ENCODE measurements around the gene CNTN3. TPM values are rescaled to one million over a fixed set of nuclear protein-coding genes. Genes with fewer than 3 reads are reported as not detected.

Gene CNTN3
- total RNA-seq, 4 donors from 2014 or later: 0.38 TPM; not detected in 3

- WGBS, 2 donors: 64 to 83% methylated on average over 3 of the region's 3 CpGs
These were observed 21.3 kb downstream of the CNTN3 start for GRCh38 chr3:74593152-74593551.

DNA sequence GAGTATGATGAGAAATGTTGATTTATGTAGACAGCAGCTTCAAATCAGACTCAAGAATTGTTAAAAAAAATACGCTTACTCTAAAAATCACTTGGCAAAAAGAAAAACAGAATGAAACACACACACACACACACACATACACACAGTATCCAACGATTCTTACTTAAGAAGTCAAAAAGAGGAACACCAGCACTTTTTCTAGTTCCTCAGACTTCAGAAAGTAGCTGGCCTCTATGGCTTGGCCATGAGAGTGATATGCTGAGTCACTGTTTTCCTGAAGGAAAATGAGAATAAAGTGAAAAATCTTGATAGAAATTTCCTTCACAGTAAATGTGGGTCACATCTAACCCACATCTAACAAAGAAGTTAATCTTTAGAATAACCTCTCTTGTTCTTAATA lies 22.1 kb downstream of the CNTN3 start:
- TF ChIP-seq CTCF (IDR thresholded peaks at IDR 0.05): no peak
- TF ChIP-seq POLR2A (IDR thresholded peaks at IDR 0.05): no peak
- no peak for DNase-seq
- no peak overlapping the region for H3K4me3 ChIP-seq
- no peaks in the 10 kb centered on the region for H3K9me3 ChIP-seq
- 39 to 52% methylated on average over 2 of the region's 2 CpGs for WGBS, 2 donors
- intact Hi-C loops (cut with DNase I): no loop called here
- no peaks in the 10 kb centered on the region for H3K27me3 ChIP-seq
- no peaks in the 10 kb centered on the region for H3K4me1 ChIP-seq
- no peaks in the 10 kb centered on the region for H3K36me3 ChIP-seq
- no peak overlapping the region for H3K27ac ChIP-seq

More at GRCh38 chr3:74593152-74593551, 21.3 kb downstream of the CNTN3 start:
- no peaks in the 10 kb centered on the region for H3K9me3 ChIP-seq
- H3K4me1 ChIP-seq: no peaks in the 10 kb centered on the region
- no peak overlapping the region for H3K27ac ChIP-seq
- TF ChIP-seq POLR2A (IDR thresholded peaks at IDR 0.05) (no peak), CTCF (IDR thresholded peaks at IDR 0.05) (no peak)
- no peak for DNase-seq
- intact Hi-C loops (cut with DNase I): no loop called here
- no peak overlapping the region for H3K4me3 ChIP-seq
- H3K36me3 ChIP-seq: no peaks in the 10 kb centered on the region
- H3K27me3 ChIP-seq: no peaks in the 10 kb centered on the region

DNA sequence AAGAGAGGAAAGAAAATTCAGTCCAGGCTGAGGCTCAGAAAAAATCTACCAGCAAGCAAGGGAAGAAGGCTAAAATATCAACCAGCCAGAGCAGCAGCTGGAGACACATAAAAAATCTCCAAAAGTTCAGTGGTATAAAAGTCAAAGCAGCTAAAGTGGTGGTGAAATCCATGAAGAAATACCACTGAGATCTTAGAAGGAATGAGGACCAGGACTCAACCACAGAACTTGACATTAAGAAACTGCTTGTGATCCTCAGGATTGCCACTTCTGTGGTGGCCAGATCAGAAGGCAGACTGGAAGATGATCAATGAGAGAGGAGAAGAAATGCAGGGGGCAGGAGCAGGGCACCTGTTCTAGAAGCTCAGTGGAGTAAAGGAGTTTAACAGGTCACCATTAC lies 22.5 kb downstream of the CNTN3 start:
- DNase-seq: no peak
- Histone ChIP-seq H3K27me3 (no peaks in the 10 kb centered on the region), H3K4me1 (no peaks in the 10 kb centered on the region), H3K9me3 (no peaks in the 10 kb centered on the region), H3K36me3 (no peaks in the 10 kb centered on the region), H3K27ac (no peak overlapping the region), H3K4me3 (no peak overlapping the region)
- TF ChIP-seq CTCF (IDR thresholded peaks at IDR 0.05) (no peak), POLR2A (IDR thresholded peaks at IDR 0.05) (no peak)
- intact Hi-C loops (cut with DNase I): no loop called here

- intact Hi-C loops (cut with DNase I): no loop called here
- Histone ChIP-seq H3K27ac (no peak overlapping the region), H3K36me3 (no peaks in the 10 kb centered on the region), H3K4me3 (no peak overlapping the region), H3K9me3 (no peaks in the 10 kb centered on the region), H3K27me3 (no peaks in the 10 kb centered on the region), H3K4me1 (no peaks in the 10 kb centered on the region)
- DNase-seq: no peak
- WGBS, 2 donors: 45 to 48% methylated on average over 2 of the region's 2 CpGs
- no peak for TF ChIP-seq CTCF (IDR thresholded peaks at IDR 0.05)
- no peak for TF ChIP-seq POLR2A (IDR thresholded peaks at IDR 0.05)
These were observed 23.1 kb downstream of the CNTN3 start for GRCh38 chr3:74591342-74591741.

DNA sequence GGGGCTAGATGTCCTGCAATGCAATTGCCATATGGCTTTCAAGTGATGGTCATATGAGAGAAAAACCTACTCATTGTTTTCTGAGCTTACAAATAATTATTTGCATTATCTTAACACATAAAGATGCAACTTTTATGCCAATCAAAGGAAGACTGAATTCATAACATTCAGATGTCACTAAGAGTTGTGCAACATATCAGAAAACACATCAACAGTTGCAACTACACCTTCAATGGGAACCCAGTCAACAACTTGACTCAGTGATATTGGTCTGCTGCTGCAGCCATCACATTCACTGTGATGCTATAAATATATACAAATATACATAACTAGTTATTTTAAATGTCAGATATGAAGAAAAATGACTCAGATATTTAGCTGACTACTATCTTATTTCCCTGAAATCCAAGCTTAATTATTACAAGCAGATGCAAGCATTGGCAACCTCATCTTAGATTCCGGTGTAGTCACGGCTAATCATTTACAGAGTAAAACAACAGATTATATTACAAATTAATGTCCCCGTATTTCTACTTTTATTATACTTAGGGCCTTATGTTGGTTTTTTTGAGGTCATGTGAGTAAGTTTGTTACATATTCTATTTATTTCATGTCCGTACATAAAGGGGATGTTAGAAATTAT lies 23.7 kb downstream of the CNTN3 start:
- Histone ChIP-seq H3K9me3 (no peaks in the 10 kb centered on the region), H3K36me3 (no peaks in the 10 kb centered on the region), H3K4me3 (no peak overlapping the region), H3K4me1 (no peaks in the 10 kb centered on the region), H3K27ac (no peak overlapping the region), H3K27me3 (no peaks in the 10 kb centered on the region)
- intact Hi-C loops (cut with DNase I): no loop called here
- WGBS, 2 donors: 81 to 88% methylated on average over 4 of the region's 4 CpGs
- DNase-seq: no peak
- TF ChIP-seq CTCF (IDR thresholded peaks at IDR 0.05) (no peak), POLR2A (IDR thresholded peaks at IDR 0.05) (no peak)

All from esophagus squamous epithelium (tissue), 5 donors.